ENCODE data around the gene ZNF208.
"Not testable (repeated sequence)": the region's sequence is repeated elsewhere in the genome, so short reads cannot be mapped to it uniquely, and the experiment has no call there.

DNA sequence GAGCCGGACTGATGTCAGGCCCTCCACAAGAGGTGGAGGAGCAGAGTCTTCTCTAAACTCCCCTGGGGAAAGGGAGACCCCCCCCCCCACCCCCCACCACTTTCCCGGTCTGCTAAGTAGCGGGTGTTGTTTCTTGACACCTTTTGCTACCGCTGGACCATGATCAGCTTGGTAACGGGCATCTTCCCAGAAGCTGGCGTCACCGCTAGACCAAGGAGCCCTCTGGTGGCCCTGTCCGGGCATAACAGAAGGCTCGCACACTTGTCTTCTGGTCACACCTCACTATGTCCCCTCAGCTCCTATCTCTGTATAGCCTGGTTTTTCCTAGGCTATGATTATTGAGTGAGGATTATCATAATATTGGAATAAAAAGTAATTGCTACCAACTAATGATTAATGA is 120.7 kb downstream of the ZNF208 start:
- TF ChIP-seq, protein P1, sequence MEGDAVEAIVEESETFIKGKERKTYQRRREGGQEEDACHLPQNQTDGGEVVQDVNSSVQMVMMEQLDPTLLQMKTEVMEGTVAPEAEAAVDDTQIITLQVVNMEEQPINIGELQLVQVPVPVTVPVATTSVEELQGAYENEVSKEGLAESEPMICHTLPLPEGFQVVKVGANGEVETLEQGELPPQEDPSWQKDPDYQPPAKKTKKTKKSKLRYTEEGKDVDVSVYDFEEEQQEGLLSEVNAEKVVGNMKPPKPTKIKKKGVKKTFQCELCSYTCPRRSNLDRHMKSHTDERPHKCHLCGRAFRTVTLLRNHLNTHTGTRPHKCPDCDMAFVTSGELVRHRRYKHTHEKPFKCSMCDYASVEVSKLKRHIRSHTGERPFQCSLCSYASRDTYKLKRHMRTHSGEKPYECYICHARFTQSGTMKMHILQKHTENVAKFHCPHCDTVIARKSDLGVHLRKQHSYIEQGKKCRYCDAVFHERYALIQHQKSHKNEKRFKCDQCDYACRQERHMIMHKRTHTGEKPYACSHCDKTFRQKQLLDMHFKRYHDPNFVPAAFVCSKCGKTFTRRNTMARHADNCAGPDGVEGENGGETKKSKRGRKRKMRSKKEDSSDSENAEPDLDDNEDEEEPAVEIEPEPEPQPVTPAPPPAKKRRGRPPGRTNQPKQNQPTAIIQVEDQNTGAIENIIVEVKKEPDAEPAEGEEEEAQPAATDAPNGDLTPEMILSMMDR (CRISPR knock-in tag; IDR thresholded peaks at IDR 0.05), result not testable (repeated sequence)
- not testable (repeated sequence) for TF ChIP-seq SIN3B (IDR thresholded peaks at IDR 0.05; ENCODE audit: low read length)

Data from HepG2 (cell line).